C4-2B (cell line): ENCODE results near the gene ARHGAP27.

Source experiments
- ZFX ChIP-seq: fragments of 450-650 bp; IDR thresholded peaks from 2 replicates; pipeline ENCODE4 v1.6.1; 2017
- TF ChIP-seq, protein P1 (sequence below): fragments of 450-650 bp; conservative IDR thresholded peaks from 2 replicates; pipeline ENCODE4 v1.5.1; 2017; ENCODE audit warnings: mild to moderate bottlenecking

DNA sequence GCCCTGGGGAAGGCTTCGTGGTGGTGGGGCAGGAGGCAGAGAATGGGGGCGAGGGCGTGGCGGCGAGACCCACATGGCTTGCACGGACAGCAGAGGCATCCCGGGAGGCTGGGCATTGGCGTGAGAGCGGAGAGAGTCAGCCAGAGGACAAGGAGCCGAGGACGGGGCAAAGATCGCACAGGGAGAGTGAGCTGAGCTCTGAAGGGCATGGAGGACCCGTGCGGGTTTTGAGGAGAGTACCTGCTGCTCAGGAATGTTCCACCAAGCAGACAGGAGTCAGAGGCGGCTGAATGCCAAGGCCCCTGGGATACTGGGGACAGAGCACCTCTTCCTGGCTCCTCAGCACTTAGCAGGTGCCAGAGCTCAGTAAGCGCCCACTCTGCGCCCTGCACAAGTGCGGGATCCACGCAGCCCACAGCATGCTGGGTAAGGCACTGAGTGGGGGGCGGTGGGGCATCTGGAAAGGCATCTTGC, 47.8 kb downstream of the ARHGAP27 start:
- TF ChIP-seq, protein P1, sequence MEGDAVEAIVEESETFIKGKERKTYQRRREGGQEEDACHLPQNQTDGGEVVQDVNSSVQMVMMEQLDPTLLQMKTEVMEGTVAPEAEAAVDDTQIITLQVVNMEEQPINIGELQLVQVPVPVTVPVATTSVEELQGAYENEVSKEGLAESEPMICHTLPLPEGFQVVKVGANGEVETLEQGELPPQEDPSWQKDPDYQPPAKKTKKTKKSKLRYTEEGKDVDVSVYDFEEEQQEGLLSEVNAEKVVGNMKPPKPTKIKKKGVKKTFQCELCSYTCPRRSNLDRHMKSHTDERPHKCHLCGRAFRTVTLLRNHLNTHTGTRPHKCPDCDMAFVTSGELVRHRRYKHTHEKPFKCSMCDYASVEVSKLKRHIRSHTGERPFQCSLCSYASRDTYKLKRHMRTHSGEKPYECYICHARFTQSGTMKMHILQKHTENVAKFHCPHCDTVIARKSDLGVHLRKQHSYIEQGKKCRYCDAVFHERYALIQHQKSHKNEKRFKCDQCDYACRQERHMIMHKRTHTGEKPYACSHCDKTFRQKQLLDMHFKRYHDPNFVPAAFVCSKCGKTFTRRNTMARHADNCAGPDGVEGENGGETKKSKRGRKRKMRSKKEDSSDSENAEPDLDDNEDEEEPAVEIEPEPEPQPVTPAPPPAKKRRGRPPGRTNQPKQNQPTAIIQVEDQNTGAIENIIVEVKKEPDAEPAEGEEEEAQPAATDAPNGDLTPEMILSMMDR = no peak
- TF ChIP-seq ZFX = no peak
